ENCODE results near the gene TBC1D23. TPM values are rescaled to one million over a fixed set of nuclear protein-coding genes. Genes with fewer than 3 reads are reported as not detected.
A peak's percentile ranks its signal among the peaks of the same experiment; 100 is the strongest.
"Not testable (repeated sequence)": the region's sequence is repeated elsewhere in the genome, so short reads cannot be mapped to it uniquely, and the experiment has no call there.

TBC1D23 gene
- total and polyA plus RNA-seq, 8 donors = 10.9 to 31.3 (median 20.5) TPM

DNA sequence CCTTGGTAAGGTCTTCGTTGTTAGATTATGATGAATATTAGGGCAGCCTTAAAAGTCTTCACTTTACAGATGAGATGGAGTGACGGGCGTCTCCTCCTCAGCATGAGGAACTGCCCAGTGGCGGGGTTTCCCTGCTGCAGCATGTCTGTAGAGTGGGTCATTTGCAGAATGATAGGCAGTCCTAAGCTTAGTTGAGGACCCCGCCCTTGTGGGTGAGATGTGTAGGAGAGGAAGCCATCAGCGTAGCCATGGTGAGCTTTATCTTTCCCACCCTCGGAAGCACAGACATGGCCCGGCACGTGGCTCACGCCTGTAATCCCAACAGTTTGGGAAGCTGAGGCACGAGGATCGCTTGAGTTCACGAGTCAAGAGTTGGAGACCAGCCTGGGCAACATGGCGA is 74.6 kb downstream of the TBC1D23 start:
- Histone ChIP-seq H3K4me3 (peak overlapping the region in 3 of 4 donors; percentile 76 to 77 (median 77)), H3K27ac (no peak overlapping the region), H3K36me3 (peaks cover 0 to 9% (median 0%) of the 10 kb centered on the region in 3 donors), H3K4me1 (peaks cover 0 to 10% (median 8%) of the 10 kb centered on the region in 3 donors), H3K9me3 (no peaks in the 10 kb centered on the region), H3K27me3 (no peaks in the 10 kb centered on the region)
- peak in 2 of 4 donors; percentile 7 to 9 for ATAC-seq
- intact Hi-C loops (cut with DNase I) = no loop called here
- TF ChIP-seq, protein P1, sequence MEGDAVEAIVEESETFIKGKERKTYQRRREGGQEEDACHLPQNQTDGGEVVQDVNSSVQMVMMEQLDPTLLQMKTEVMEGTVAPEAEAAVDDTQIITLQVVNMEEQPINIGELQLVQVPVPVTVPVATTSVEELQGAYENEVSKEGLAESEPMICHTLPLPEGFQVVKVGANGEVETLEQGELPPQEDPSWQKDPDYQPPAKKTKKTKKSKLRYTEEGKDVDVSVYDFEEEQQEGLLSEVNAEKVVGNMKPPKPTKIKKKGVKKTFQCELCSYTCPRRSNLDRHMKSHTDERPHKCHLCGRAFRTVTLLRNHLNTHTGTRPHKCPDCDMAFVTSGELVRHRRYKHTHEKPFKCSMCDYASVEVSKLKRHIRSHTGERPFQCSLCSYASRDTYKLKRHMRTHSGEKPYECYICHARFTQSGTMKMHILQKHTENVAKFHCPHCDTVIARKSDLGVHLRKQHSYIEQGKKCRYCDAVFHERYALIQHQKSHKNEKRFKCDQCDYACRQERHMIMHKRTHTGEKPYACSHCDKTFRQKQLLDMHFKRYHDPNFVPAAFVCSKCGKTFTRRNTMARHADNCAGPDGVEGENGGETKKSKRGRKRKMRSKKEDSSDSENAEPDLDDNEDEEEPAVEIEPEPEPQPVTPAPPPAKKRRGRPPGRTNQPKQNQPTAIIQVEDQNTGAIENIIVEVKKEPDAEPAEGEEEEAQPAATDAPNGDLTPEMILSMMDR (IDR thresholded peaks at IDR 0.05) = no peak
- 66 to 70% methylated on average over 14 of the region's 14 CpGs for WGBS, 2 donors
- no peak for DNase-seq
- FAIRE-seq = no peak

DNA sequence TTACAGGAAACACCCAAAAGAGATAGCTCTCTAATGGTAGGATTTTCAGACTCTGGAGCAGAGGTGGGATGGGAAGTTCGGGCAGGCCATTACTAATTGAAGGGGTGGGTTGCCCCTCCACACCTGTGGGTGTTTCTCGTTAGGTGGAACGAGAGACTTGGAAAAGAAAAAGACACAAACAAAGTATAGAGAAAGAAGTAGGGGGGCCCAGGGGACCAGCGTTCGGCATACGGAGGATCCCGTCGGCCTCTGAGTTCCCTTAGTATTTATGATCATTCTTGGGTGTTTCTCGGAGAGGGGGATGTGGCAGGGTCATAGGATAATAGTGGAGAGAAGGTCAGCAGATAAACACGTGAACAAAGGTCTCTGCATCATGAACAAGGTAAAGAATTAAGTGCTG is 75.4 kb downstream of the TBC1D23 start:
- H3K4me1 ChIP-seq = peaks cover 0 to 10% (median 8%) of the 10 kb centered on the region in 3 donors
- 93 to 94% methylated on average over 9 to 10 of the region's 10 CpGs for WGBS, 2 donors
- ATAC-seq; H3K27me3 ChIP-seq; H3K9me3 ChIP-seq; H3K4me3 ChIP-seq; H3K27ac ChIP-seq; intact Hi-C loops (cut with DNase I); FAIRE-seq; DNase-seq: not testable (repeated sequence)
- peaks cover 0 to 17% (median 4%) of the 10 kb centered on the region in 3 donors for H3K36me3 ChIP-seq

DNA sequence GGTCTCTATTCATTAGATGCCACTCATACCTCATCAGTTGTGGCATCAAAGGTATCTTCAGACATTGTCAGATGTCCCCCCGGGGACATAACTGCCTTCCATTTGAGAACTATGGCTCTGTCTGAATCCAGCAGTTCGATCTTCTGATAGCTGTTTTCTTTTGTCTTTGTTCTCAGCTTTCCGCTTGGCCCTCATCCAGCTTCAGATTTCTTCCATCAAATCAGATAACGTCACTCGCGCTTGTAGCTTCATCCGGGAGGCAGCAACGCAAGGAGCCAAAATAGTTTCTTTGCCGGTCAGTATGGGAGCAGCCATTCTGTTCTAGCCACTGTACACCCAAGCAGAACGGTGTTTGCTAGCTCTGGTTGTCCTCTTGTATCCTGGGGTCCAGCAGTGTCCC is 78.1 kb downstream of the TBC1D23 start:
- Histone ChIP-seq H3K4me1 (peaks cover 0 to 8% (median 6%) of the 10 kb centered on the region in 3 donors), H3K36me3 (peaks cover 4 to 25% (median 4%) of the 10 kb centered on the region in 3 donors), H3K27me3 (no peaks in the 10 kb centered on the region), H3K27ac (no peak overlapping the region), H3K4me3 (no peak overlapping the region), H3K9me3 (no peaks in the 10 kb centered on the region)
- ATAC-seq (no peak), DNase-seq (no peak), FAIRE-seq (no peak)
- TF ChIP-seq, protein P1 (IDR thresholded peaks at IDR 0.05) = no peak
- 86 to 87% methylated on average over 10 of the region's 10 CpGs for WGBS, 2 donors
- intact Hi-C loops (cut with DNase I) = no loop called here

DNA sequence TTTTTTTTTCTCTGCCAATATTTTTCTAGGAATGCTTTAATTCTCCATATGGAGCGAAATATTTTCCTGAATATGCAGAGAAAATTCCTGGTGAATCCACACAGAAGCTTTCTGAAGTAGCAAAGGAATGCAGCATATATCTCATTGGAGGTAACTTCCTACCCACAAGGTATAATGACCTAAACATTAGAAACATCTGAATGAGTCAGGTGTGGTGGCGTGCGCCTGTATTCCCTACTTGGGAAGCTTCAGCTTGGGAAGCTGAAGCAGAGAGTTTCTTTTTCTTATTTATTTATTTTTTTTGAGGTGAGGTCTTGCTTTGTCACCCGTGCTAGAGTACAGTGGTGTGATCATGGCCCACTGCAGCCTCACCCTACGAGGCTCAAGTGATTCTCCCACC is 79.0 kb downstream of the TBC1D23 start:
- Histone ChIP-seq H3K36me3 (peaks cover 4 to 25% (median 4%) of the 10 kb centered on the region in 3 donors), H3K9me3 (no peaks in the 10 kb centered on the region), H3K27me3 (no peaks in the 10 kb centered on the region), H3K4me3 (no peak overlapping the region), H3K27ac (no peak overlapping the region), H3K4me1 (peaks cover 0 to 8% (median 6%) of the 10 kb centered on the region in 3 donors)
- TF ChIP-seq, protein P1 (IDR thresholded peaks at IDR 0.05) = no peak
- DNase-seq (no peak), FAIRE-seq (no peak), ATAC-seq (no peak)
- intact Hi-C loops (cut with DNase I) = no loop called here
- WGBS, 2 donors = 96% methylated on average over 5 of the region's 5 CpGs

DNA sequence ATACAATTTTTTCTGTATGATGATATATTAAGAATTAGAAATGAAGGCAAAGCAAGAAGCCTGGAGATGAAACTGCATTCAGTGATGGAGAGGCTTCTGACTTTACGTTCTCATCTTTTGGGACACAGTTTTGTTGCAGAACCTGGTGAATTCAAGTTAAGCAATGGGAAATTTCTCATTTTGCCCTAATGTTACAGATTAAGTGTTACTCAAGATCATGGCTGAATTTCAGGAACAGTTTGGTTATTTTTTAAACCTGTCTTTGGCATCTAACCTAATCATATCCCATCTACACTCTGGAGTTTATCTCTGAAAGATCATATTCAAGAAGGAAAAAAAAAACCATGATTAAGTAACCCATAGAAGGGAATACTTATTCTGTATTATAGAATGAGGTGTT is 79.7 kb downstream of the TBC1D23 start:
- WGBS, 2 donors = 94 to 97% methylated on average over 1 of the region's 1 CpG
- no peaks in the 10 kb centered on the region for H3K27me3 ChIP-seq
- ATAC-seq = no peak
- FAIRE-seq = no peak
- no peak overlapping the region for H3K27ac ChIP-seq
- peaks cover 4 to 25% (median 8%) of the 10 kb centered on the region in 3 donors for H3K36me3 ChIP-seq
- TF ChIP-seq, protein P1 (IDR thresholded peaks at IDR 0.05) = no peak
- H3K9me3 ChIP-seq = no peaks in the 10 kb centered on the region
- intact Hi-C loops (cut with DNase I) = no loop called here
- no peak for DNase-seq
- H3K4me3 ChIP-seq = no peak overlapping the region
- peaks cover 0 to 3% (median 2%) of the 10 kb centered on the region in 3 donors for H3K4me1 ChIP-seq
